Measurements from ENCODE around the gene WDR11.

Gene WDR11, protein sequence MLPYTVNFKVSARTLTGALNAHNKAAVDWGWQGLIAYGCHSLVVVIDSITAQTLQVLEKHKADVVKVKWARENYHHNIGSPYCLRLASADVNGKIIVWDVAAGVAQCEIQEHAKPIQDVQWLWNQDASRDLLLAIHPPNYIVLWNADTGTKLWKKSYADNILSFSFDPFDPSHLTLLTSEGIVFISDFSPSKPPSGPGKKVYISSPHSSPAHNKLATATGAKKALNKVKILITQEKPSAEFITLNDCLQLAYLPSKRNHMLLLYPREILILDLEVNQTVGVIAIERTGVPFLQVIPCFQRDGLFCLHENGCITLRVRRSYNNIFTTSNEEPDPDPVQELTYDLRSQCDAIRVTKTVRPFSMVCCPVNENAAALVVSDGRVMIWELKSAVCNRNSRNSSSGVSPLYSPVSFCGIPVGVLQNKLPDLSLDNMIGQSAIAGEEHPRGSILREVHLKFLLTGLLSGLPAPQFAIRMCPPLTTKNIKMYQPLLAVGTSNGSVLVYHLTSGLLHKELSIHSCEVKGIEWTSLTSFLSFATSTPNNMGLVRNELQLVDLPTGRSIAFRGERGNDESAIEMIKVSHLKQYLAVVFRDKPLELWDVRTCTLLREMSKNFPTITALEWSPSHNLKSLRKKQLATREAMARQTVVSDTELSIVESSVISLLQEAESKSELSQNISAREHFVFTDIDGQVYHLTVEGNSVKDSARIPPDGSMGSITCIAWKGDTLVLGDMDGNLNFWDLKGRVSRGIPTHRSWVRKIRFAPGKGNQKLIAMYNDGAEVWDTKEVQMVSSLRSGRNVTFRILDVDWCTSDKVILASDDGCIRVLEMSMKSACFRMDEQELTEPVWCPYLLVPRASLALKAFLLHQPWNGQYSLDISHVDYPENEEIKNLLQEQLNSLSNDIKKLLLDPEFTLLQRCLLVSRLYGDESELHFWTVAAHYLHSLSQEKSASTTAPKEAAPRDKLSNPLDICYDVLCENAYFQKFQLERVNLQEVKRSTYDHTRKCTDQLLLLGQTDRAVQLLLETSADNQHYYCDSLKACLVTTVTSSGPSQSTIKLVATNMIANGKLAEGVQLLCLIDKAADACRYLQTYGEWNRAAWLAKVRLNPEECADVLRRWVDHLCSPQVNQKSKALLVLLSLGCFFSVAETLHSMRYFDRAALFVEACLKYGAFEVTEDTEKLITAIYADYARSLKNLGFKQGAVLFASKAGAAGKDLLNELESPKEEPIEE

DNA sequence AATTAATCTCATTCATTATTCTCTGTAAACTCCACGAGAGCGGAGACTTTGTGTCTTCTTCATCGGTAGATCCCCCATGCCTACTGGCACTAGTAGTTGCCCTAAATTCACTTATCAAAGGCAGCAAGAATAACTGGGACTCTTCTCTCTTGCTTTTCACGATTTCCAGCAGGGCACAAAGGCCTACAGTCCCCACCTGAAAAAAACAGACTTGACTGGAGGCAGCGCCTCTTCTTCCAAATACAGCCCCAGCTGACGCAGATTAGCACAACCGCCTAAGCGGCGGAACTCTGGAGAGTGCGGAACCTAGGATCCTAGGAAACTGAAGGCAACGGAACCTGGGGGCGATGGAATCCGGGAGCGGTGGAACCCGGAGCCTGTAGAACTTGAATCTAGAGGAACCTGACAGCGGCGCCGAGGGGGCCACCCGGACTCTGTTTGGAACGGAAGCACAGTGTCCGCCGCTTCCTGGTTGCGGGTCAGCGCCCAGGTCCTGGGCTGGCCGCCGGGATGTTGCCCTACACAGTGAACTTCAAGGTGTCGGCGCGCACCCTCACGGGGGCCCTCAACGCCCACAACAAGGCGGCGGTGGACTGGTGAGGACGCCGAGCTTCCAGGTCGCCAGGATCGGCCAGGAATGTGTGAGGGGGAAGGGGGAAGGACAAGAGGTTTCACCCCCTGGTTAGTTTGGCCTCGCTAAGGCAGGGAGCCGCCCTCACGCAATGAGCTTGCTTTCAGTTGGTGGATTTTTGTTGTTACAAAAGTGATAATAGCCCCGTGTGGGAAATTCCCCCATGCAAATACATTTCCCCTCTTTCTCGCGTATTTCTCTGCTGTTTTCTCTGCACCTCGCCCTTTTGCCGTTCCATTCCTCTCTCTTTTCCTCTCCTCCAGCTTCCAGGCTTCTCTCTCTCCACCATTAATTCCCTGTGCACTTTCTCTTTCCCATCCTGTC, at the start of gene WDR11:
WDR11 (plus strand) TSS at position 452 of the 955 bp plus-strand sequence; CDS start at position 511, 59 bp downstream.
- DNase-seq: peak; percentile 71

DNA sequence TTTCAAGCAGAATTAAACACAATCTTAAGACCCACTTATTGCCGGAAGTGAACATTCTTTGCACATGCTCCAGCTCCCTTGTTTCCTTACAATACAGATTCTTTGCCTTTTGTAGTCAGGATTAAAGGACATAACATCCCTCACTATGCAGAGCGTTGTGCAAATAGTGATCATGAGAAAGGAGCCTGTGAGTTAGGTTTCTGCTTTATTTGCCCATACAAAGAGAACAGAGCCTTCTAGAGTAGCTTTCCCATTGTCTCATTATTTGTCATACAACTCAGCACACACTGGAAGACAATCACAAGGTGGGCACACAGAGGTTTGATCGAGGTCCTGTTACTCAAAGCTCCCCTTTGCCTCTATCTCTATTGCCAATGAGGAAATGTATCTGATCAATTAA, 48.2 kb upstream of the WDR11 start:
- DNase-seq: no peak

DNA sequence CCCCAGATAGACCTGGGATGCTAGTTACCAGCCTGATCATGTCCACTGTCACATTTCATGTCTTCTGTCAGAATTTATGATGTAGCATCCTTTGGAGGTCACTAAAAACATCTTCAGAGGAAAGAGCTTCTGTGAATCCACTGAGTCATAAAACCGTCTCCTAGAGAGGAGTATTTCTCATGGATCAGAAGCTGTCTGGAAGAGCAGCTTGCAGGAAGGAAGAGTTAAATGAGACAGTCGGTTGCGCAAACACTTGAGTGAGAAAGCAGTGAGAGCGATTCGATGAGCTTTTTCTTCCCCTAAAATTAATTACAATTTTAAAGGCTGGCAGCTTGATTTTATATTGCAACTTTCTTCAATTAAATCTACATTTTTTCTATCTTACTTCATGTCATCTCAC, 47.2 kb upstream of the WDR11 start:
- DNase-seq: no peak

DNA sequence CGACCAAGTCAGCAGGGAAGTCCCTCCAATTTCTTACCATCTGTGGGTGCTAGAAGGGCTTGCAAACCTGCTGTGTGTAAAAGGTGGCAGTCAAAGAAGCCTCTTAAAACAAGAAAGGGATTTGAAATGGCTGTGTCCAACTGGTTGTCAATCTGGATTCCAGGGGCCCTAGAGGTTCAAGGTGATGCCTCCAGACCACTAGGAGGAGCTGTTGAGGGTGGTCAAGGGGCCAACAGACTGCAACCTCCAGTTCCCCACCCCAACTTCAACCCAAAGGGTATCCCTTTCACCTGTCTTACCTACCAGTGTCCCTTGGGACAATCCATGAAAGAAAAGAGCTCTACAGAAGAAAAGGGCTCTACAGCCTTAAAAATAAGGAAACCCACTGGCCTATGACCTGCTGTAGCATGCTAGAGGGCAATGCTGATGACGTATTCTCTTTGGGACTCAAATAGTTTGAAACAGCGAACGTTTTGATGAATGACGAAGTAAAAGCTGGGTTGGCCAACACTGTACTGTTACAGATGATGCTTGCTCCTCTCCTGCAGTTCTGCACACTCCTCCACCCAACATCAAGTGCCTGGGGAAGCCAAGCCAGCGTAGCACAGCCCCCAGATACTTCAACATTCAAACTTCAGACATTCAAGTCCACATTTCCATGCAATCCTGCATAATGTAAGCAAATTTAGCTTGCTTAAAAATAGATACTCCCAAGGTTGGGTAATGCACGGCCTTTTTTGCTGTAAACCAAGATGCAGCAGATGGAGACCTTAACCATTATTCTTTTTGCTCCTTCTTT, 45.9 kb upstream of the WDR11 start:
- DNase-seq: no peak

DNA sequence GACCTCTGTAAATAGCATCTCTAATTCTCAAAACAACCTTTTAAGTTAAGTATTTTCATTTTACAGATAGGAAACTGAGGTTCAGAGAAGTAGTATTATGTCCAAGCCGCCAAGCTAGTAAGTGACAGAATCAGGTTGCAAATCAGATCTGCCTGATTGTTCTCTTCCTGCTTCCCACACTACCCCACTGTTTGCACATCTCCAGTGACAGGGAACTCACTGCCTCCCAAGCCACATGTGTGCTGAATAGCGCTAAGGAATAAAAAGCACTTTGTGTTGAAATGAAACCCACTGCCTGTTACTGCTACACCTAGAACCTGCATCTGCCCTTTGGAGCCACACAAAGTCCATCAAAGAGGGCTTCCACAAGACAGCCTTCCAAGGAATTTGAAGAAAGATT, 45.1 kb upstream of the WDR11 start:
- DNase-seq: no peak

DNA sequence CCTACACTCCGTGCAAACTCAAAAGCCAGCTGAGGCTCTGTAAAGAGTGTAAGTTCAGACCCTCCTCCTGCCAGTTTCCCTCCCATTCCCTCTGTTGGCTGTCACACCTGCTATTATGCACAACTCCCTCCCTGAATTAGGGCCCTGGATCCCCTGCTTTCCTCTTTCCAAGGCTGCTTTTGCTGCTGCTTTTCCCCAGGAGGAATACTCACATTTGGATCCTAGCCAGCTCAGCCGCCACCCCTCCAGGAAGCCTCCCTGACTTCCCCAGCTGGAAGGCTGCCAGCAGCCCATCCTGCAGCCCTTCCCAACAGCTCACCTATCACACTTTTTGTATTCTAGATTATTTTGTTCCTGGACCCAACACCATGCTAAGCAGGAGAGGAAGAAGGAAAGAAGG, 40.9 kb upstream of the WDR11 start:
- DNase-seq: no peak

DNA sequence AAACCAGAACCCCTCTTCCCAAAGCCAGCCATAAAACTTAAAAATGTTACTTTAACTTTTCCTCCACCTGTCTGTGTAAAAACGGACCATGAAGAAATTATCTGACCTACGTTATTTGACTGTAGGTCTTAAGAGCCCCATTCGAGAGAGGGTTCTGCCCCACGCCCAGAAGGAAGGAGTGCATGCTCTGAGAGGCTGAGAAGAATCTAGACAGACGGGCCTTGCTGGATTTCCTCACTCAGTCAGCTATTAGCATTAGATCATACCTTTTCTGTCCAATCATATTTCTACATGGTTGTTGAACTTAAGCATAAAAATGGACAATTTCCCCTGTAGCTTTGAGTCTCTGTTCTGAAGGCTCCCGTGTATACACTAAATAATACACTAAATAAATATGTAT, 38.1 kb upstream of the WDR11 start:
- no peak for DNase-seq

DNA sequence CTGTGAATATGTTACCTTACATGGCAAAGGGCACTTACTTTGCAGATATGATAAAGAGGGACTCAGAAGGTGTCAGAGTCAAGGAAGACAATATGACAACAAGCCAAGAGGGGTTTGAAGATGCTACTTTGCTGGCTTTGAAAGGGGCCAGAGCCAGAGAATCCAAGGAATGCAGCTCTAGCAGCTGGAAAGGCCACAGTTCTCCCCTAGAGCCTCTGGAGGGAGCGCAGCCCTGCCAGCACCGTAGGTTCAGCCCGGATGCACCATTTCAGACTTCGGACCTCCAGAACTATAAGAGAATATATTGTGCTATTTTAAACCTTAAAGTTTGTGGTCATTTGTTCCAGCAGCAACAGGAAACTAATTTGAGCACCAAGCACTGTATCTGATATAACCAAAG, 32.9 kb upstream of the WDR11 start:
- DNase-seq: no peak

DNA sequence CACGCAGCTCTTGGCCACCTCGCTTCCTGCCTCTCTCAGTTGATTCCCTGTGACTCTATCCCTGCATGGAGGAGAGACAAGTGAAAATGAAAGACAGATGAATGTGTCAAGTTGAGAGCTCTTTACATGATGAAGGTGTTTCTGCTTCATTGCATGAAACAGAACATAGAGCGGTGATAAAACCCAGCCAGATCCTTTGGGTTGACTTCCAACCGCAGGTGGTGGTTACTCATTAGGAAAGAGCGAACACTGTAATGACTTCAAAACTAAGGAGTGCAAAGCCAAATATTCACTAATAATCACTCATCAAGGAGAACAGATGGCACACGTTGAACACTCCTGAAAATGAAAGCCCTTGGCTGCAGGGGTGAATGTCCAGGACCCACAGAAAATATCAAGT, 31.8 kb upstream of the WDR11 start:
- DNase-seq: no peak

DNA sequence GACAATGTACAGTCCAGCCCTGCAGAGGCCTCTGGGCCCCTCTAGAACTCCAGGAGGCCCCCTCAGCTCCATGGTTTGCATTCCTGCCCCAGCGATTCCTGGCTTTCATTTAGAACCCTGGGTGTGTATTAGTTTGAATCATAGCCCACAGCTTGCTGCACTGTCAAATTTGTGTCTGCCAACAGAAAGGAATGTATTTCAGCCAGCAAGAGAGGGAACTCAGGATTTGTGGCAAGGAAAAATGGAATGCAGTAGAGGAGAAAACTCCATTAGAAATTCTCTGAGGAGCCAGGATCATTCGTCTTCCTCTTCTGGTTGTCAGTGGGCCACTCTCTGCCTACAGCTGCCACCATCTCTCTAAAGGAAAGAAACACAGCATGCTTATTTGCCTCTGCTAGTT, 27.9 kb upstream of the WDR11 start:
- no peak for DNase-seq

DNA sequence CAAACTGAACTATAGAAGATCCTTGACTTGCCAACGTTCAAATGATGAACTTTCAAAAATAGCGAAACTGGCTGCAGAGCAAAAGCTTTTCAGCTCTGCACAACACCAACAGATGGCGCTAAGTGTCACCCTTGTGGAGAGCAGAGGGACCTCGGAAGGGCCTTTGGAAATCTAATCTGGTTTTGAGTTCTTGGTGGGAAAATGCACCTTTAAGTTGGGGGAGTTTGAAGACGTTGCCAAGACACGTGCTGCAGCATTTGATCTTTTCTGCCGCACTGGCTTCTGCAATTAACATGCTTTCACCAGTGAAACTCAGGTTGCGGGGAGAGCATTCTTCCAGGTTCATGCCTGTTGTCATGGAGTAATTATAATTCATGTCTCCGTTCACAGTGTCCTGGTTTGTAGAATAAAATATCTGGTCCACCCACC, 26.3 kb upstream of the WDR11 start:
- DNase-seq: no peak

DNA sequence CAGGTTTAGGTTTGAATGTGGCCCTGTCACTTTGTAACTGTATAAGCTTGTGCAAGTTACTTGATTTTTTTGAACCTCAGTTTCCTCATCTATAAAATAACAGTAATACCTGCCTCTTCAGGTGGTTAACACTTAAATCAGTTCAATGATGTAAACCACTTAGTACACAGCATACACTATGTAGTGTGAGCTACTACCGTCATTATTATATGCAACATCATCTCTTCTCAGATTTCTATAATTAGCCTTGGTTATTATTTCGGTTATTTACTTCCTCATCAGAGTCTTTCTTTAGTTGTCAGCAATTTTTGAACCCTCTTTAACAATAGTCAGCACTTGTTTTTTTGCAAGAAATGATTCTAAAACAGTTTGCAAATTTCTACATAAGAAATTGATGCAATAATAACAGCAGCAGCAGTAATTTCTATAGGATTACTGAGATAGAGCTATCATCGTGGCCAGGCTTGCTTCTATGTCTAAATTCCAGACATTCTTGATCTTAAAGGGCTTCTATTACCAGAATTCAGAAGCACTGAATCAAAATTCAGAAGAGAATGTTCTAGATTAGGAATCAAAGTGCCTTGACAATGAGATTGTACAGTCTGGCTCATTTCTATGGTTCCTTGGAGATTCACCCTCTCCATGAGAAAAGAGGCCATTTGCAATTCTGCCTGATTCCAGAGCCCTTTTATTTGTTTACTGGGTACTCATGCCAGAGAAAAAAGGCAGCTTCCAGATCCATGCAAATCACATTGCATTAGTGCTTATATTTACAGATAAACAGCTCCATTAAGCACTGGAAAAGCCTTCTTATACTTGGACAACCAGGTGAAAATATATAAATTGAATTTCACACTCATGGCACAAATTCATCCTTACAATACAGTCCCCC, 25.0 kb upstream of the WDR11 start:
- no peak for DNase-seq

DNA sequence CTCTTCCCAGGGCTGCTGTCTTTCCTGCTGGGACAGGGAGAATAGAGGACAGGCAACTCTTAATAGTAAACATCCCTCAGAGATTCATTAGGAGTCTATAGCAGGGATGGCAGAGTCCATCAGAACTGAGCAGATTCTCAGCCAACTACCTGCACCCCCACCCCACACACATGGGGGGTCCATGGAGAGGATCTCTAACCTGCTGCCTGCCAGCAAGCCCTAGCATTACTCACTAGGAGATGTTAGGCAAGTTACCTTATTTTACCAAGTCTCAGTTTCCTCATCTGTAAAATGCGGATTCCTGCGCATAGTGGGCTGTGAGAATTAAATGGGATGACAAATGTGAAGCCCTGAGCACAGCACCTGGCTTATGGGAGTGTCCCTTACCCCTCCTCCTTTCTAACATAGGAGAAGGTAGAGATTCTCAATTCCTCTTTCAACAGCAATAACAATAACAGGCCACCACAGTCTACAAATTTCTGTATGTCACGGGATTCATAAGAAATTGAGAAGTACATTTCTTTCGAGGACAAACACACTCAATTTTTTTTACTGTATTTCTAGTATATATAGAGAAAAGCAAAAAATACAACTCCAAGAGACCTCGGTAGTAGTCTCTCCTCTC, 23.8 kb upstream of the WDR11 start:
- DNase-seq: no peak

DNA sequence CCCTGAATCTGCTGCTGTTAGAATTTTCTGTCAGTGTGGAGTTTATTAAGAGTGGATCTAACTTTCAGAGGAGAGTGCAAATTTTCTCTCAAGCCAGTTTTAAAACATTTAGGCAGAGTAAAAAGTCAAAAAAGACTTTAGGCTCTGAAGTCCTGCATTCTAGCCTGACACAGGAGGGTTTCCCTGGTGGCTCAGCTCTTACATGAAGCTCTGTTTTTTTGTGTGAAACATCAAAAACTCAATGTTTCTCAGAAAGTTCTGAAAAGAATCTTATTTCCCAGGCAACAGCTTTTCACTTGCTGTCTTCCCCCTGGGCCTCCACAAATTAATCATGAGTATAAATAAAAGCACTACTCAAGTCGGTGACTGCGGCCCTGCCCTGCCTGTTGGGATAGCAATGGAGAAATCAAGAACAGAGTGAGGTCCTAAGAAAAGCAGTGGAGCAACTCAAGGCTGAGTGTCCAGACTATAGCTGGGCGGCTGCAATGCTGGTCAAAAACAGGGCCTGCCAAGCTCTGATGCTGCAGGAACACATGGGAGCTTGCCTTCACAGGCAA, 22.3 kb upstream of the WDR11 start:
- DNase-seq: no peak

DNA sequence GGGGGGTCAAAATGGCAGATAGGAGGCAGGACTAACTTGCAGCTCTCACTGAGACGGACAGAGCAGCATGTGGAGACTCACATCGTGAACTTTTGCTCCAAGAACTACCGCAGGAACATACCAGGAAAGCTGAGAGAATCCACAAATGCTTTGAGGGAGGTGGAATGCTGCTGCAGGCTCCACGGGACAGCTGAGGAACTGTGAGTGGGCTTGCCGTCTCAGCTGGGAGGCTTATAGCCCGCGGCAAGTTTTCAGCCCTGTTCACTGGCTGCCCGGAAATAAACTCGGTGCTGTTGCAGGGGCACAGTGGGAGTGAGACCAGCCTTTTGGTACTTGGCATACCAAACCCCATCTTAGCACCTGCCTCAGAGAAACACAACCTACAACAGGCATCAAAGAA, 19.1 kb upstream of the WDR11 start:
- DNase-seq: no peak

DNA sequence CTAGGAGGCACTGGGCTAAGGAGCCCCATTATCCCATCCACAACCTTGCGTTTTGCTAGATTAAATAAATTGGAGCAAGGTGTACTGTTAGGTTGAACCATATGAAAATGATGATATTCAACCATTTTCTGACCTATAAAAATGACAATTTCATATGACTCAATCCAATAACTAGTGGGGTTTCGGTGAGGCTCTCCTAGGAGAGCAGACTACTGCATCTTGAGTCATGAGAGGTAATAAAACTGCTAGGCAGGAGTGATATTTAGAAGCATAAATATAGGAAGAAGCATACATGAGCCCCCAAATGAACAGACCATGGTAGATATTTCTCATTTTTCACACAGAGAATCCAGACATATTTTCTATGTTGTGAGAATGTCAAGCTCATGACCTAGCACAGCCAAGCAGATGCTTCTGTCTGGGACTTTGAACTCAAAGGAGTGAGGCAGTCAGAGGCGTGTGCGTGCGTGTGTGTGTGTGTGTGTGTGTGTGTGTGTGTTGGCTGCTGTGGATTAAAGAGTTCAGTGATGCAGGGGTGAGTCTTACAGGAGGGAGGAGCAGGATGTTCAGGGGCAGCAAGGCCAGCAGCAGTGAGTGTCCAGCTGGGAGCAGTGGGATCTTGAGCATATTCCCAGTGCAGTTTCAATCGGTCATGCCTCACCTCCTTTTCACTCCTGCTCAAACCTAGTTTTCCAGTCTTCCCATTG, 17.8 kb upstream of the WDR11 start:
- DNase-seq: no peak

DNA sequence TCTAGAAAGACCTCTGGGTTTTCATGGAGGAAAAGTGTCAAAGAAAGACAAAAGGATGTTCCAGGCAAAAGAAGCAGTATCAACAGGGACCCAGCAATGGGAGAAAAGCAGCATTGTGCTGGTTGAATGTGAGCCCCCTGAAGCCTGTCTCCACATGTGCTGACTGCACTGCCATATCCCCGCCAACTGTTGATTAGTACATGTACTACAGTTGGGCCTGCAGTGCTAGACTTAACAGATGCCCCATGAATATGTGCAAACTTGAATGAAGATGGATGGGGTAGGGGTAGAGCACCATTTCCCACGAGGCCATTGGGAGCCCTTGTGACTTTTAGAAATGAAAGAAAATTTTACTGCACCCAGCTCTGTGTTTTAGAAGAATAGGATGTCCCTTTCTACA, 15.6 kb upstream of the WDR11 start:
- DNase-seq: no peak

DNA sequence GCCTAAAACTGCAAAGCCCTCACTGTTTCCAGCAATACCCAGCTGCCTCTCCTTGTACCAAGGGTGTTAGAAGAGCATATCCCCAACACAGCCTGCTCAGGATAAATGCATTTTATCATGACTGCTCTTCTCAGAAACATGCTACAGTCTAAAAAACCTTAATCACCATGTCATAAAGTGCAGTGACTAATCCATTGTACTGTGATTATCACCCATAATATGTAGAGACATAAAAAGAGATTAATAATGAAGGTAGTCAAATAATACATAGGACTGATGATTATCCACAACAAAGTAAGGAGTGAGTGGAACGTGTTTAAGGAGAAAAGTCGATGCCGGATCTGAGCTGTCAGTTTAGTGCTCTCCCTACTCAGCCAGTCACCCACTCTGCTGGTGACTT, 12.2 kb upstream of the WDR11 start:
- DNase-seq: no peak
